Ramos (cell line): ENCODE measurements around the gene MYO18A.
"Not testable (repeated sequence)": the region's sequence is repeated elsewhere in the genome, so short reads cannot be mapped to it uniquely, and the experiment has no call there.

Experiments used
- in situ Hi-C: fragments of 300-500 bp; cut with MboI; formaldehyde crosslinking; loops from one replicate; pipeline ENCODE4 v1.14.3; 2022; ENCODE audit warnings: low sequenced_read_pairs; ENCODE audit not compliant: unreplicated experiment

The MYO18A gene

GRCh38 chr17:29180034-29180787, at the start of gene MYO18A:
Gene MYO18A (minus strand): TSS chr17:29180398. CDS start chr17:29166940, 13,458 bp downstream.
- in situ Hi-C loops: no loop called here

GRCh38 chr17:29225396-29225795, 45.2 kb upstream of the MYO18A start:
- in situ Hi-C loops: no loop called here

- in situ Hi-C loops: loop anchor here (5.0 kb wide), 1 partner anchor 74 kb away; no protein-coding TSS in a partner anchor
Measured at GRCh38 chr17:29221338-29221737, 41.1 kb upstream of the MYO18A start.

GRCh38 chr17:29219378-29220047, 39.3 kb upstream of the MYO18A start:
- in situ Hi-C loops: loop anchor here (5.0 kb wide), 1 partner anchor 72 kb away; no protein-coding TSS in a partner anchor

- in situ Hi-C loops: no loop called here
Measured at GRCh38 chr17:29216856-29217255, 36.7 kb upstream of the MYO18A start.

- in situ Hi-C loops: no loop called here
Measured at GRCh38 chr17:29216181-29216580, 36.0 kb upstream of the MYO18A start.

GRCh38 chr17:29215717-29216116, 35.5 kb upstream of the MYO18A start:
- in situ Hi-C loops: no loop called here

GRCh38 chr17:29215174-29215573, 35.0 kb upstream of the MYO18A start:
- in situ Hi-C loops: no loop called here

- in situ Hi-C loops: no loop called here
Measured at GRCh38 chr17:29214215-29215146, 34.3 kb upstream of the MYO18A start.

- in situ Hi-C loops: no loop called here
Measured at GRCh38 chr17:29212681-29213121, 32.5 kb upstream of the MYO18A start.

- in situ Hi-C loops: no loop called here
Measured at GRCh38 chr17:29212094-29212631, 32.0 kb upstream of the MYO18A start.

GRCh38 chr17:29210879-29211278, 30.7 kb upstream of the MYO18A start:
- in situ Hi-C loops: no loop called here

- in situ Hi-C loops: no loop called here
Measured at GRCh38 chr17:29209073-29209472, 28.9 kb upstream of the MYO18A start.

- in situ Hi-C loops: no loop called here
Measured at GRCh38 chr17:29207975-29208374, 27.8 kb upstream of the MYO18A start.

GRCh38 chr17:29205047-29205446, 24.8 kb upstream of the MYO18A start:
- in situ Hi-C loops: no loop called here

GRCh38 chr17:29204068-29204804, 24.0 kb upstream of the MYO18A start:
- in situ Hi-C loops: not testable (repeated sequence)

- in situ Hi-C loops: no loop called here
Measured at GRCh38 chr17:29197516-29198272, 17.5 kb upstream of the MYO18A start.

GRCh38 chr17:29196769-29197515, 16.7 kb upstream of the MYO18A start:
- in situ Hi-C loops: no loop called here
